OCI-LY3 (cell line): Measurements from ENCODE around the gene RAPGEF1.
A peak's percentile ranks its signal among the peaks of the same experiment; 100 is the strongest.
"Not testable (repeated sequence)": the region's sequence is repeated elsewhere in the genome, so short reads cannot be mapped to it uniquely, and the experiment has no call there.

Experiments
- H2AFZ ChIP-seq: fragments of 200-600, 300-600 bp; shearing (Covaris generic); 2 replicates; pipeline ENCODE4 v1.6.0; 2014; ENCODE audit warnings: antibody characterized with exemption, low read depth, low read length
- H3K27ac ChIP-seq: fragments of 200-600, 300-600 bp; sonication (generic); 2 replicates; pipeline ENCODE4 v1.5.1; 2014; ENCODE audit warnings: mild to moderate bottlenecking, low read length, moderate library complexity, mixed read lengths
- H3K27me3 ChIP-seq: fragments of 200-600, 300-600 bp; sonication (generic); 2 replicates; pipeline ENCODE4 v1.6.1; 2014; ENCODE audit warnings: low read depth, low read length, mixed read lengths
- H3K36me3 ChIP-seq: fragments of 200-600, 300-600 bp; sonication (generic); replicated peaks from 2 replicates; pipeline ENCODE3; 2014; ENCODE audit warnings: low read depth, low read length, mixed read lengths
- H3K4me1 ChIP-seq: fragments of 300-600, 200-600 bp; sonication (generic); 2 replicates; pipeline ENCODE4 v1.6.1; 2014; ENCODE audit warnings: low read length, mixed read lengths
- H3K4me2 ChIP-seq: fragments of 200-600, 300-600 bp; sonication (generic); 2 replicates; pipeline ENCODE4 v1.6.1; 2014; ENCODE audit warnings: low read length, mixed read lengths
- H3K4me3 ChIP-seq: fragments of 300-600, 200-600 bp; sonication (generic); 2 replicates; pipeline ENCODE4 v1.5.1; 2014; ENCODE audit warnings: antibody characterized with exemption, mild to moderate bottlenecking, low read length, moderate library complexity
- H3K79me2 ChIP-seq: fragments of 300-600, 200-600 bp; shearing (Covaris generic); 2 replicates; pipeline ENCODE4 v1.6.1; 2014; ENCODE audit warnings: mild to moderate bottlenecking, low read length, mixed read lengths
- H3K9ac ChIP-seq: fragments of 300-600, 200-600 bp; shearing (Covaris generic); 2 replicates; pipeline ENCODE4 v1.6.0; 2014; ENCODE audit warnings: mild to moderate bottlenecking, low read length, moderate library complexity
- H3K9me3 ChIP-seq: fragments of 200-600, 300-600 bp; shearing (Covaris generic); 2 replicates; pipeline ENCODE4 v1.6.1; 2014; ENCODE audit warnings: low read length, mixed read lengths; ENCODE audit not compliant: insufficient read depth
- H4K20me1 ChIP-seq: fragments of 200-600, 300-600 bp; sonication (generic); 2 replicates; pipeline ENCODE4 v1.6.1; 2016; ENCODE audit warnings: low read length, mixed read lengths; ENCODE audit not compliant: insufficient read depth
- EZH2phosphoT487 ChIP-seq: fragments of 200-600 bp; shearing (Covaris generic); IDR thresholded peaks from 2 replicates; pipeline ENCODE4 v1.6.1; 2018; ENCODE audit warnings: antibody characterized with exemption, mixed run types, low read depth
- TF ChIP-seq, protein P1 (sequence below): fragments of 200-600, 300-600 bp; sonication (generic); IDR thresholded peaks from 2 replicates; pipeline ENCODE4 v1.5.1; 2014; ENCODE audit warnings: antibody characterized with exemption, low read length, low read depth

RAPGEF1 gene

DNA sequence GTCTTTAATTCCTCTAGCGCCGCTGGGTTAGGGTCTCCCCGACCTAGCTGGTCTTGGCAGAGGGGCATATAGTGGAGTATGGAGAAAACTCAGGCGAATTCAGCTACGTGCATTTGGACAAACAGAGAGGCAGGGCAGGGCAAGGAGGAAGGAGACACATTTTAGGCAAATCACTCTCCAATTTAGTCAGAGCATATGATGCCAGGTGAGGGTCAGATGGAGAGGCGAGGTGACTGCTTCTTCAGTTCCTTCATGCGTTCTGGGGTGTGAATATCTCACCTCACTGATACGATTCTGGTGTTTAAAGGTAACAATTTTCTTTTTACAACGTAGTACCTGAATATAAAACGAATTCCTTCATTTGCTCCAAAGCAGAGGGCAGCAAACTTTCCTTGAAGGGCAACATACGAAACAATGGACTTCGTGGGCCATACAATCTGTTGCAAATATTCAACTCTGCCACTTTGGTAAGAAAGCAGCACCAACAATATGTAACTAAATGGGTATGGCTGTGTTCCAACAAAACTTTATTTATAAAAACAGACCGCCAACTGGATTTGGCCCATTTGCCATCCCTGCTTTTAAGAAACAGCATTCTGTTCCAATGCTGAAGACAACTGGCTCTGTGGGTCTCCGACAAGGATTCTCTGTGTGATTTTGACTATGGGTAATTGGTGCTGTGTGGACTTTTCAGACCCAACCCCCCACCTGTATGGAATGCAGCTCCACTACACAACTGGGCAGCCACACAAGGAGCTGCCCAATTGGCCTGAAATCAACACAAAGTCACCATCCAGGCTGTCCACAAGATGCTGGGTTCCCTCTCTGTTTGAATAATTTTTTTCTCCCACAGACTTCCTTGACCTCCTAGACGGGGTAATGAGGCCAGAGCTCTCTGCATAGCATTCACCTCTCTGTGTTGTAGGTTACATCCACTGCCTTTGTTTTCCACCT, 53.8 kb downstream of the RAPGEF1 start:
- Histone ChIP-seq H3K27me3 (no peaks in the 10 kb centered on the region), H3K9ac (peak overlapping the region; percentile 69), H3K4me3 (peak overlapping the region; percentile 66), H3K27ac (peak overlapping the region; percentile 95), H4K20me1 (peaks cover 28% of the 10 kb centered on the region), H3K36me3 (peaks cover 12% of the 10 kb centered on the region), H3K4me1 (peaks cover 53% of the 10 kb centered on the region), H3K79me2 (peaks cover 99% of the 10 kb centered on the region), H2AFZ (no peak overlapping the region), H3K4me2 (peak overlapping the region; percentile 90), H3K9me3 (no peaks in the 10 kb centered on the region)
- no peak for TF ChIP-seq EZH2phosphoT487
- TF ChIP-seq, protein P1, sequence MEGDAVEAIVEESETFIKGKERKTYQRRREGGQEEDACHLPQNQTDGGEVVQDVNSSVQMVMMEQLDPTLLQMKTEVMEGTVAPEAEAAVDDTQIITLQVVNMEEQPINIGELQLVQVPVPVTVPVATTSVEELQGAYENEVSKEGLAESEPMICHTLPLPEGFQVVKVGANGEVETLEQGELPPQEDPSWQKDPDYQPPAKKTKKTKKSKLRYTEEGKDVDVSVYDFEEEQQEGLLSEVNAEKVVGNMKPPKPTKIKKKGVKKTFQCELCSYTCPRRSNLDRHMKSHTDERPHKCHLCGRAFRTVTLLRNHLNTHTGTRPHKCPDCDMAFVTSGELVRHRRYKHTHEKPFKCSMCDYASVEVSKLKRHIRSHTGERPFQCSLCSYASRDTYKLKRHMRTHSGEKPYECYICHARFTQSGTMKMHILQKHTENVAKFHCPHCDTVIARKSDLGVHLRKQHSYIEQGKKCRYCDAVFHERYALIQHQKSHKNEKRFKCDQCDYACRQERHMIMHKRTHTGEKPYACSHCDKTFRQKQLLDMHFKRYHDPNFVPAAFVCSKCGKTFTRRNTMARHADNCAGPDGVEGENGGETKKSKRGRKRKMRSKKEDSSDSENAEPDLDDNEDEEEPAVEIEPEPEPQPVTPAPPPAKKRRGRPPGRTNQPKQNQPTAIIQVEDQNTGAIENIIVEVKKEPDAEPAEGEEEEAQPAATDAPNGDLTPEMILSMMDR, result no peak

DNA sequence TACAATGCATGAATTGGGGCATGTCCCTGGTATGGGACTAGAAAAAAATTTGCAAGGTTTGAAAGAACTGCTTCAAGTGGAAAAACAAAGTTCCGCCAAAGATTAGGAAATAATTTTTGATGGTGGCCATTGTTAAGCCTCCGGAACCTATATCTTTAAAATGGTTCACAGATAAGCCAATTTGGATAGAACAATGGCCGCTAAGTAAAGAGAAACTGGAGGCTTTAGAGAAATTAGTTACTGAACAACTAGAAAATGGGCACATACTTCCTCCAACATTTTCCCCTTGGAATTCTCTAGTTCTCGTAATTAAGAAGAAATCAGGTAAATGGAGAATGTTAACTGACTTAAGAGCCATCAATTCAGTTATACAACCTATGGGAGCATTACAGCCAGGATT, 56.8 kb downstream of the RAPGEF1 start:
- H3K36me3 ChIP-seq, H3K9ac ChIP-seq, H3K27ac ChIP-seq, H3K4me2 ChIP-seq, H2AFZ ChIP-seq, H3K27me3 ChIP-seq, H3K4me3 ChIP-seq, H3K9me3 ChIP-seq: not testable (repeated sequence)
- Histone ChIP-seq H3K4me1 (peaks cover 59% of the 10 kb centered on the region), H4K20me1 (peaks cover 17% of the 10 kb centered on the region; the same call in 1 of the 2 replicates), H3K79me2 (peaks cover 99% of the 10 kb centered on the region)

DNA sequence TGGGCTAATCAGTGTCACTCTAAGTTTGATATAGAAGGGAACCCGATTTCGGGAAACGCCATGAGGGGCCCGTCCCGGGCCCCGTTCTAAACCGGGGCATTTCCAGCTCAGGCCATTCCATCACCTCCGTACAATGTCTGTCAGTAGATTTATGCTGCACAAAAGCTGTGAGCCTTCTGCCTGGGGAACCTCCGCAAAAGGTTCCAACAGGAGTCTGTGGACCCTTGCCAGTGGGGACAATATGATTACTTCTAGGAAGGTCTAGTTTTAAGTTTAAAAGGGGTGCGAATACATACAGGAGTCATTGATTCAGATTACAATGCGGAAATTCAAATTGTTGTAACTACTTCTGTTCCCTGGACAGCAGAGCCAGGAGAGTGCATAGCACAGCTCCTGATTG, 57.6 kb downstream of the RAPGEF1 start:
- Histone ChIP-seq H2AFZ (no peak overlapping the region), H4K20me1 (peaks cover 10% of the 10 kb centered on the region; the same call in 1 of the 2 replicates), H3K9ac (no peak overlapping the region), H3K27me3 (no peaks in the 10 kb centered on the region), H3K9me3 (no peaks in the 10 kb centered on the region), H3K79me2 (peaks cover 99% of the 10 kb centered on the region), H3K4me3 (no peak overlapping the region), H3K4me1 (peaks cover 59% of the 10 kb centered on the region), H3K36me3 (no peaks in the 10 kb centered on the region), H3K4me2 (no peak overlapping the region), H3K27ac (no peak overlapping the region)
- TF ChIP-seq, protein P1, result no peak
- no peak for TF ChIP-seq EZH2phosphoT487

DNA sequence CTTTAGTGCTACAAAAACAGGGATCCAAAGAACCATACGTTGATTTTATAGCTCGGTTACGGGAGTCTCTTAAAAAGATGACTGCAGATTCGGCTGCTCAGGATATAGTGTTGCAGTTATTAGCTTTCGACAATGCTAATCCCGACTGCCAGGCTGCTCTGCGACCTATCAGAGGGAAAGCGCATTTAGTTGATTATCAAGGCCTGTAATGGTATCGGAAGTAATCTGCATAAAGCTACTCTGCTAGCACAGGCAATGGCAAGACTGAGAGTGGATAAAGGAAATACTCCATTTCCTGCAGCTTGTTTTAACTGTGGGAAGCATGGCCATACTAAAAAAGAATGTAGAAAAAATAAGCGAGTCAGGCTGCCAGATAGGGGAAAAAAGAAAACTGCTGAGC, 58.0 kb downstream of the RAPGEF1 start:
- not testable (repeated sequence) for H3K27ac ChIP-seq, H3K4me3 ChIP-seq, H3K9ac ChIP-seq, H3K36me3 ChIP-seq, H3K9me3 ChIP-seq, H3K4me2 ChIP-seq, H3K27me3 ChIP-seq, H4K20me1 ChIP-seq, H2AFZ ChIP-seq
- peaks cover 59% of the 10 kb centered on the region for H3K4me1 ChIP-seq
- H3K79me2 ChIP-seq, result peaks cover 99% of the 10 kb centered on the region

DNA sequence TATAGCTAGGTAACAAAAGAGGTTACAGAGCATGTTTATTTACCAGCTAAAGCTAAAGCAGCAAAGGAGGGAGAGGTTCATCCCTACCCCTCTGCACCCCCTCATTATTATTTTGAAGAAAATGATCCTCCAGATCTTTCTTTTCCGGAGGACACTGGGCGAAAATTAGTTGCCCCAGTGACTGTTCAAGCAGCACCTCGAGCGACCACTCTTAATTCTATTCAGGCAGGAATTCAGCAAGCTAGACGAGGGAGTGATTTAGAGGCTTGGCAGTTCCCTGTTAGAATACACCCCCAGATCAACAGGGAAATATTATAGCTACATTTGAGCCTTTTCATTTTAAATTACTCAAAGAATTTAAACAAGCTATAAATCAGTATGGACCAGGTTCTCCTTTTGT, 58.8 kb downstream of the RAPGEF1 start:
- H3K4me2 ChIP-seq, H3K9ac ChIP-seq, H3K9me3 ChIP-seq, H3K27me3 ChIP-seq, H3K27ac ChIP-seq, H3K36me3 ChIP-seq, H3K4me3 ChIP-seq, H2AFZ ChIP-seq: not testable (repeated sequence)
- Histone ChIP-seq H3K4me1 (peaks cover 59% of the 10 kb centered on the region), H4K20me1 (peaks cover 15% of the 10 kb centered on the region), H3K79me2 (peaks cover 99% of the 10 kb centered on the region)
